Activated CD8-positive, alpha-beta T cell treated with anti-CD3 and anti-CD28 coated beads for 36 hours (primary cell): ENCODE measurements around the gene PRDM16. TPM values are rescaled to one million over a fixed set of nuclear protein-coding genes. Genes with fewer than 3 reads are reported as not detected.

Experiments used
- ATAC-seq: fragments of 200-7000 bp; cut with Tn5 transposase; one replicate; pipeline ENCODE4 v1.10.0; 2021; ENCODE audit warnings: mild to moderate bottlenecking, moderate library complexity
- CTCF ChIA-PET: fragments of 350-600 bp; sonication (Branson Sonifier 250); formaldehyde crosslinking; loops from one replicate; lab custom pipeline; 2021; ENCODE audit warnings: antibody characterized with exemption; lab: Charles Lee
- POLR2A ChIA-PET: fragments of 350-600 bp; sonication (Branson Sonifier 250); formaldehyde crosslinking; loops from one replicate; lab custom pipeline; 2021; ENCODE audit warnings: antibody characterized with exemption; lab: Charles Lee
- DNase-seq: peaks from one replicate; pipeline ENCODE4 v3.0.0-alpha.2; 2020
- H3K27ac Mint-ChIP-seq: one replicate; pipeline ENCODE4 v1.8.0; 2021; ENCODE audit warnings: mild to moderate bottlenecking, mixed read lengths
- H3K27me3 Mint-ChIP-seq: one replicate; pipeline ENCODE4 v1.8.0; 2021; ENCODE audit warnings: mixed read lengths
- H3K36me3 Mint-ChIP-seq: one replicate; pipeline ENCODE4 v1.8.0; 2021; ENCODE audit warnings: low read depth, mixed read lengths
- H3K4me1 Mint-ChIP-seq: one replicate; pipeline ENCODE4 v1.8.0; 2021; ENCODE audit warnings: low read depth, mixed read lengths
- H3K4me3 Mint-ChIP-seq: one replicate; pipeline ENCODE4 v1.8.0; 2021; ENCODE audit warnings: mild to moderate bottlenecking, moderate library complexity, mixed read lengths
- H3K9me3 Mint-ChIP-seq: one replicate; pipeline ENCODE4 v1.8.0; 2021; ENCODE audit warnings: mixed read lengths
- intact Hi-C: fragments of 100-400 bp; cut with micrococcal nuclease; formaldehyde crosslinking; loops from one replicate; pipeline ENCODE4 v1.10.0; 2022
- total RNA-seq, 2 experiments: library from RNA; stranded (reverse); gene quantifications; one replicate each; pipeline ENCODE4 v1.2.3, GENCODE V29; 2021
- TF ChIP-seq, protein P1 (sequence below): fragments of 200-600 bp; IDR thresholded peaks from one replicate; pipeline ENCODE4 v1.8.0; 2022; ENCODE audit warnings: antibody characterized with exemption, mild to moderate bottlenecking

The PRDM16 gene
- total RNA-seq, 2 experiments from 2014 or later, result 0.29 to 0.49 TPM

GRCh38 chr1:3262681-3263286 lies 193.8 kb downstream of the PRDM16 start:
- H3K27ac Mint-ChIP-seq, result no peak overlapping the region
- ChIA-PET CTCF (no interaction called here), POLR2A (no interaction called here)
- no peaks in the 10 kb centered on the region for H3K4me1 Mint-ChIP-seq
- ATAC-seq (no peak), DNase-seq (no peak)
- intact Hi-C loops, result no loop called here
- peaks cover 3% of the 10 kb centered on the region for H3K9me3 Mint-ChIP-seq
- TF ChIP-seq, protein P1, sequence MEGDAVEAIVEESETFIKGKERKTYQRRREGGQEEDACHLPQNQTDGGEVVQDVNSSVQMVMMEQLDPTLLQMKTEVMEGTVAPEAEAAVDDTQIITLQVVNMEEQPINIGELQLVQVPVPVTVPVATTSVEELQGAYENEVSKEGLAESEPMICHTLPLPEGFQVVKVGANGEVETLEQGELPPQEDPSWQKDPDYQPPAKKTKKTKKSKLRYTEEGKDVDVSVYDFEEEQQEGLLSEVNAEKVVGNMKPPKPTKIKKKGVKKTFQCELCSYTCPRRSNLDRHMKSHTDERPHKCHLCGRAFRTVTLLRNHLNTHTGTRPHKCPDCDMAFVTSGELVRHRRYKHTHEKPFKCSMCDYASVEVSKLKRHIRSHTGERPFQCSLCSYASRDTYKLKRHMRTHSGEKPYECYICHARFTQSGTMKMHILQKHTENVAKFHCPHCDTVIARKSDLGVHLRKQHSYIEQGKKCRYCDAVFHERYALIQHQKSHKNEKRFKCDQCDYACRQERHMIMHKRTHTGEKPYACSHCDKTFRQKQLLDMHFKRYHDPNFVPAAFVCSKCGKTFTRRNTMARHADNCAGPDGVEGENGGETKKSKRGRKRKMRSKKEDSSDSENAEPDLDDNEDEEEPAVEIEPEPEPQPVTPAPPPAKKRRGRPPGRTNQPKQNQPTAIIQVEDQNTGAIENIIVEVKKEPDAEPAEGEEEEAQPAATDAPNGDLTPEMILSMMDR, result no peak
- H3K27me3 Mint-ChIP-seq, result no peaks in the 10 kb centered on the region
- no peaks in the 10 kb centered on the region for H3K36me3 Mint-ChIP-seq
- H3K4me3 Mint-ChIP-seq, result no peak overlapping the region

DNA sequence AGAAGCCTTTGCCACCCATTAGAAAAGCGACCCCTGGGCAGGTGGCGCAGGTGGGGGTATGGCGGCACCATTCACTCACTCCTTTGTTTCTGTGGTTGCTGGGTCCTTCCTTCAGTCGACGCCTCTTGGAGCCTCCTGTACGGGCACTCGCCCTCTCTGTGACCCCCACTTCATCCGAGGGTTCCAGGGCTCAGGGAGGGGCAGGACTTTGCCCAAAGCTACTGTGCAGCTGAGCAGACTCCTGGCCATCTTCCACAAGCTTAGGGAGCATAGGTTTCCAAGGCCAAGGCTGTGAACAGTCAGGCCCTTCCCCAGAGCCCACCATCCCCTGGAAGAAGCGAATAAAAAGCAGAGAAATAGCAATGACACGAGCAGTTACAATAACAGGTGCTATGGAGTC lies 194.8 kb downstream of the PRDM16 start:
- Mint-ChIP-seq H3K4me1 (no peaks in the 10 kb centered on the region), H3K27ac (no peak overlapping the region), H3K27me3 (no peaks in the 10 kb centered on the region), H3K36me3 (no peaks in the 10 kb centered on the region), H3K4me3 (no peak overlapping the region), H3K9me3 (peaks cover 3% of the 10 kb centered on the region)
- ChIA-PET POLR2A (no interaction called here), CTCF (no interaction called here)
- TF ChIP-seq, protein P1, result no peak
- DNase-seq (no peak), ATAC-seq (no peak)
- intact Hi-C loops, result no loop called here

DNA sequence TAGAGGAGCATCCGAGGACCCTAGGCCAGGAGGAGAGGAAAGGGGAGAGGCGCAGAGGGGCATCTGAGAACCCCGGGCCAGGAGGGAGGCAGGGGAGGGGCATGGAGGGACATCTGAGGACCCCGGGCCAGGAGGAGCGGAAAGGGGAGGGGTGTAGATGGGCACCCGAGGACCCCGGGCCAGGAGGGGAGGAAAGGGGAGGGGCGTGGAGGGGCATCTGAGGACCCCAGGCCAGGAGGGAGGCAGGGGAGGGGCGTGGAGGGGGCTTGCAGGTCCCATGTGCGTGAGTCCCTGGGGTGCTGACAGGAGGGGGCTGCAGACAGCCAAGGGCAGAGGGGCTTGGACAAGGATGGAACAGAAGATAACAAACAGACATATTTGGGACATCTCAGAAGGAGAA lies 195.5 kb downstream of the PRDM16 start:
- intact Hi-C loops, result no loop called here
- DNase-seq, result no peak
- Mint-ChIP-seq H3K9me3 (peaks cover 3% of the 10 kb centered on the region), H3K27ac (no peak overlapping the region), H3K27me3 (no peaks in the 10 kb centered on the region), H3K4me3 (no peak overlapping the region), H3K36me3 (no peaks in the 10 kb centered on the region), H3K4me1 (no peaks in the 10 kb centered on the region)
- ATAC-seq, result no peak
- POLR2A ChIA-PET, result no interaction called here
- TF ChIP-seq, protein P1, result no peak
- CTCF ChIA-PET, result no interaction called here

- TF ChIP-seq, protein P1, result no peak
- no peak overlapping the region for H3K27ac Mint-ChIP-seq
- ATAC-seq (no peak), DNase-seq (no peak)
- H3K4me3 Mint-ChIP-seq, result no peak overlapping the region
- no peaks in the 10 kb centered on the region for H3K36me3 Mint-ChIP-seq
- intact Hi-C loops, result no loop called here
- no peaks in the 10 kb centered on the region for H3K9me3 Mint-ChIP-seq
- H3K27me3 Mint-ChIP-seq, result no peaks in the 10 kb centered on the region
- CTCF ChIA-PET, result no interaction called here
- POLR2A ChIA-PET, result no interaction called here
- no peaks in the 10 kb centered on the region for H3K4me1 Mint-ChIP-seq
Measured at GRCh38 chr1:3265835-3266805, 197.1 kb downstream of the PRDM16 start.
